Adrenal gland (tissue), 12 donors: ENCODE measurements around the gene COPE. TPM values are rescaled to one million over a fixed set of nuclear protein-coding genes. Genes with fewer than 3 reads are reported as not detected.

Experiments
- DNase-seq, 7 donors: peaks; one replicate each; pipeline ENCODE4 v3.0.0-alpha.2; 2019 to 2020
- H3K27ac ChIP-seq, 5 donors: fragments of 200-600 bp; sonication (generic) in 4 of 5; 1 replicate in 3 of 5; 2 replicates in 2 of 5; pipeline versions ENCODE4 v1.5.1 to v1.8.0; 2016 to 2020; ENCODE audit warnings: mild to moderate bottlenecking in 1 of 5
- H3K27me3 ChIP-seq: fragments of 200-600 bp; 2 replicates; pipeline ENCODE4 v1.8.0; 2021
- H3K36me3 ChIP-seq, 2 donors: fragments of 200-600 bp; replicated peaks in 1 of 2; 1 replicate in 1 of 2; 2 replicates in 1 of 2; pipeline versions ENCODE4 v1.5.1 to v1.8.0; 2018 to 2022
- H3K4me1 ChIP-seq, 2 donors: fragments of 200-600 bp; replicated peaks in 1 of 2; 1 replicate in 1 of 2; 2 replicates in 1 of 2; pipeline versions ENCODE4 v1.5.1 to v1.8.0; 2018 to 2021
- H3K4me3 ChIP-seq, 4 donors: fragments of 200-600 bp; sonication (generic) in 3 of 4; one replicate each; pipeline ENCODE4 v1.5.1; 2016 to 2018
- H3K9me3 ChIP-seq, 3 donors: fragments of 200-600 bp; sonication (generic) in 1 of 3; replicated peaks in 1 of 3; 1 replicate in 2 of 3; 2 replicates in 1 of 3; pipeline versions ENCODE4 v1.5.1 to v1.8.0; 2016 to 2021
- CTCF ChIP-seq, 6 experiments: fragments of 450-650 bp in 4 of 6; fragments of 200-600 bp in 2 of 6; sonication (generic) in 1 of 6; IDR thresholded peaks; 1 replicate in 5 of 6; 2 replicates in 1 of 6; pipeline versions ENCODE4 v1.5.1 to v1.8.0; 2016 to 2021; ENCODE audit warnings: antibody characterized with exemption in 6 of 6, mild to moderate bottlenecking in 2 of 6, moderate library complexity in 1 of 6
- POLR2A ChIP-seq, 2 donors: fragments of 450-650 bp; IDR thresholded peaks; one replicate each; pipeline ENCODE4 v1.6.1; 2017; ENCODE audit warnings: antibody characterized with exemption in 2 of 2, mild to moderate bottlenecking in 2 of 2, moderate library complexity in 1 of 2
- WGBS, 4 donors: extraction: QIAGEN DNeasy Blood & Tissue Kit in 2 of 4; methylation state at CpG; one replicate each; pipeline versions ENCODE4 v1.1.5 to v1.1.7; 2013 to 2017; 5-methylcytosine and 5-hydroxymethylcytosine counted together
- intact Hi-C, 2 donors: fragments of 100-400 bp; cut with DNase I; formaldehyde crosslinking; loops; one replicate each; pipeline versions ENCODE4 v1.14.1 to v1.15.0; 2022 to 2023
- polyA plus RNA-seq, 3 donors: library from polyadenylated mRNA; stranded (reverse); fragments of 200-250 nt in 2 of 3; fragments of 350-450 nt in 1 of 3; fragmentation: Illumina TruSeq in 1 of 3; extraction: RNeasy Lipid Tissue Mini Kit (QIAGEN cat#74804) in 1 of 3; gene quantifications; one replicate each; pipeline ENCODE4 v1.2.3, GENCODE V29; 2013 to 2014
- total RNA-seq, 9 donors: library from RNA; depleted of rRNA in 4 of 9; stranded (reverse); fragments of >200 nt in 4 of 9; fragments of 120-200 nt in 1 of 9; fragmentation: NEBNext Ultra II Directional in 1 of 9; extraction: Animal tissue kit (Norgen Biotek cat#: 25700) in 1 of 9; gene quantifications; one replicate each; pipeline versions ENCODE4 v1.1.0 to v1.2.4, GENCODE V29; 2013 to 2023
- donor health status: healthy with polysubstance abuse.
- donor health status: Bipolar disorder and iron deficiency.
- donor health status: DM: yes; HTN: yes; CAD: no.
- donor health status: DM: no; HTN: no; CAD: no.
- donor health status: DM: no; HTN: no; CAD: no.
- donor health status: DM: yes; HTN: yes; CAD: no.

The COPE gene
- total and polyA plus RNA-seq, 12 donors: 45.1 to 400 (median 298) TPM

- TF ChIP-seq POLR2A (IDR thresholded peaks at IDR 0.05) (no peak), CTCF (IDR thresholded peaks at IDR 0.05) (no peak)
- H3K4me1 ChIP-seq: peaks cover 0 to 5% of the 10 kb centered on the region in 2 donors
- no peak overlapping the region for H3K27ac ChIP-seq
- H3K27me3 ChIP-seq: no peaks in the 10 kb centered on the region
- 89 to 95% (median 91%) methylated on average over 10 to 27 of the region's 27 CpGs for WGBS, 4 donors
- no peak overlapping the region for H3K4me3 ChIP-seq
- no peaks in the 10 kb centered on the region for H3K9me3 ChIP-seq
- H3K36me3 ChIP-seq: peaks cover 0 to 80% of the 10 kb centered on the region in 2 donors
- no peak for DNase-seq
- intact Hi-C loops: no loop called here
These were observed 53.8 kb downstream of the COPE start for GRCh38 chr19:18865106-18865972.

- DNase-seq: no peak
These were observed 55.3 kb downstream of the COPE start for GRCh38 chr19:18863843-18864362.

GRCh38 chr19:18862976-18863842 lies 56.0 kb downstream of the COPE start:
- TF ChIP-seq CTCF (IDR thresholded peaks at IDR 0.05) (no peak), POLR2A (IDR thresholded peaks at IDR 0.05) (no peak)
- H3K4me1 ChIP-seq: peaks cover 0 to 4% of the 10 kb centered on the region in 2 donors
- no peak overlapping the region for H3K27ac ChIP-seq
- intact Hi-C loops: no loop called here
- H3K4me3 ChIP-seq: no peak overlapping the region
- H3K36me3 ChIP-seq: peaks cover 0 to 98% of the 10 kb centered on the region in 2 donors
- 83 to 90% (median 87%) methylated on average over 12 to 33 of the region's 33 CpGs for WGBS, 4 donors
- no peak for DNase-seq
- H3K27me3 ChIP-seq: no peaks in the 10 kb centered on the region
- H3K9me3 ChIP-seq: no peaks in the 10 kb centered on the region

More at GRCh38 chr19:18863843-18864362, 55.3 kb downstream of the COPE start:
- no peak overlapping the region for H3K4me3 ChIP-seq
- H3K4me1 ChIP-seq: peaks cover 0 to 4% of the 10 kb centered on the region in 2 donors
- peaks cover 0 to 95% of the 10 kb centered on the region in 2 donors for H3K36me3 ChIP-seq
- no peak overlapping the region for H3K27ac ChIP-seq
- no peaks in the 10 kb centered on the region for H3K9me3 ChIP-seq
- WGBS, 4 donors: 73 to 89% (median 78%) methylated on average over 7 to 16 of the region's 16 CpGs
- intact Hi-C loops: no loop called here
- TF ChIP-seq CTCF (IDR thresholded peaks at IDR 0.05) (no peak), POLR2A (IDR thresholded peaks at IDR 0.05) (no peak)
- H3K27me3 ChIP-seq: no peaks in the 10 kb centered on the region

GRCh38 chr19:18861917-18862316 lies 57.3 kb downstream of the COPE start:
- WGBS, 4 donors: 87 to 91% (median 89%) methylated on average over 10 to 12 of the region's 12 CpGs
- H3K36me3 ChIP-seq: peaks cover 0 to 98% of the 10 kb centered on the region in 2 donors
- no peak for DNase-seq
- no peaks in the 10 kb centered on the region for H3K9me3 ChIP-seq
- H3K4me1 ChIP-seq: peaks cover 0 to 4% of the 10 kb centered on the region in 2 donors
- intact Hi-C loops: no loop called here
- no peak overlapping the region for H3K27ac ChIP-seq
- H3K4me3 ChIP-seq: no peak overlapping the region
- no peak for TF ChIP-seq CTCF (IDR thresholded peaks at IDR 0.05)
- no peak for TF ChIP-seq POLR2A (IDR thresholded peaks at IDR 0.05)
- no peaks in the 10 kb centered on the region for H3K27me3 ChIP-seq
